A673 (cell line): ENCODE results near the gene RRH. TPM values are rescaled to one million over a fixed set of nuclear protein-coding genes. Genes with fewer than 3 reads are reported as not detected.

Experiments used
- BruUV-seq: library from RNA; stranded (reverse); fragments of 400-500 nt; replicated peaks from 2 replicates; lab custom pipeline; 2021; lab: Mats Ljungman, UMichigan
- CTCF ChIA-PET: fragments of 300-600 bp; sonication (Branson Sonifier 250); formaldehyde crosslinking; loops from one replicate; lab custom pipeline; 2022; ENCODE audit warnings: antibody characterized with exemption; lab: Charles Lee
- POLR2A ChIA-PET: fragments of 300-600 bp; sonication (Branson Sonifier 250); formaldehyde crosslinking; loops from one replicate; lab custom pipeline; 2022; ENCODE audit warnings: antibody characterized with exemption; ENCODE audit not compliant: low non-redundant PET; lab: Charles Lee
- DNase-seq: peaks from one replicate; pipeline ENCODE4 v3.0.0-alpha.2; 2015; ENCODE audit warnings: low spot score
- H3K27ac ChIP-seq: fragments of 200-600 bp; sonication (generic); 2 replicates; pipeline ENCODE4 v1.5.1; 2016; ENCODE audit warnings: mixed run types, low read depth, mild to moderate bottlenecking, mixed read lengths, antibody characterized with exemption, low read length; ENCODE audit not compliant: poor library complexity, severe bottlenecking
- H3K27me3 ChIP-seq: fragments of 200-600 bp; sonication (generic); replicated peaks from 2 replicates; pipeline ENCODE4 v1.6.1; 2017; ENCODE audit warnings: mixed run types, low read depth, mild to moderate bottlenecking, mixed read lengths, antibody characterized with exemption, low read length; ENCODE audit not compliant: insufficient read depth, poor library complexity
- H3K36me3 ChIP-seq: fragments of 200-600 bp; sonication (generic); 2 replicates; pipeline ENCODE4 v1.6.1; 2016; ENCODE audit warnings: mixed run types, mild to moderate bottlenecking, mixed read lengths, antibody characterized with exemption, low read length; ENCODE audit not compliant: insufficient read depth, poor library complexity, severe bottlenecking
- H3K4me1 ChIP-seq: fragments of 200-600 bp; sonication (generic); 2 replicates; pipeline ENCODE4 v1.6.1; 2017; ENCODE audit warnings: mixed run types, mild to moderate bottlenecking, mixed read lengths, antibody characterized with exemption, low read length; ENCODE audit not compliant: insufficient read depth, poor library complexity, severe bottlenecking
- H3K4me3 ChIP-seq: fragments of 200-600 bp; sonication (generic); 2 replicates; pipeline ENCODE4 v1.5.1; 2016; ENCODE audit warnings: low read depth, mixed run types, mild to moderate bottlenecking, mixed read lengths, low read length; ENCODE audit not compliant: poor library complexity, severe bottlenecking
- H3K9me3 ChIP-seq: fragments of 200-600 bp; sonication (generic); 2 replicates; pipeline ENCODE4 v1.6.1; 2016; ENCODE audit warnings: mixed run types, low read depth, mild to moderate bottlenecking, mixed read lengths, antibody characterized with exemption, low read length; ENCODE audit not compliant: poor library complexity, severe bottlenecking
- CTCF ChIP-seq: fragments of 300-800, 200-600 bp; sonication (generic); conservative IDR thresholded peaks from 2 replicates; pipeline ENCODE4 v1.5.1; 2017; ENCODE audit warnings: low read depth, mild to moderate bottlenecking, antibody characterized with exemption, low read length, moderate library complexity, mixed read lengths
- EZH2 ChIP-seq: fragments of 200-600 bp; sonication (generic); IDR thresholded peaks from 2 replicates; pipeline ENCODE4 v1.6.1; 2017; ENCODE audit warnings: borderline replicate concordance, low read depth, mild to moderate bottlenecking, mixed read lengths, antibody characterized with exemption, low read length; ENCODE audit not compliant: poor library complexity, severe bottlenecking
- intact Hi-C: fragments of 100-400 bp; cut with micrococcal nuclease; formaldehyde crosslinking; loops from one replicate; pipeline ENCODE4 v1.10.0; 2022; ENCODE audit not compliant: unreplicated experiment
- total RNA-seq: library from RNA; stranded (reverse); gene quantifications from 2 replicates; pipeline ENCODE4 v1.2.3, GENCODE V29; 2021

Gene RRH
- total RNA-seq, 1 experiment from 2014 or later: 0.47 TPM

- H3K4me1 ChIP-seq: no peaks in the 10 kb centered on the region
- H3K4me3 ChIP-seq: no peak overlapping the region
- CTCF ChIA-PET: no interaction called here
- H3K27me3 ChIP-seq: no peaks in the 10 kb centered on the region
- POLR2A ChIA-PET: no interaction called here
- no peak overlapping the region for H3K27ac ChIP-seq
- no peaks in the 10 kb centered on the region for H3K9me3 ChIP-seq
- H3K36me3 ChIP-seq: no peaks in the 10 kb centered on the region
- BruUV-seq: no TSS peak
- TF ChIP-seq EZH2 (no peak), CTCF (no peak)
- DNase-seq: no peak
- intact Hi-C loops: no loop called here
Observed at GRCh38 chr4:109810552-109811387, 17.0 kb upstream of the RRH start.

- Histone ChIP-seq H3K4me3 (no peak overlapping the region), H3K27ac (no peak overlapping the region), H3K27me3 (no peaks in the 10 kb centered on the region), H3K9me3 (no peaks in the 10 kb centered on the region), H3K4me1 (peaks cover under 1% of the 10 kb centered on the region), H3K36me3 (no peaks in the 10 kb centered on the region)
- no peak for DNase-seq
- no peak for TF ChIP-seq CTCF
- TF ChIP-seq EZH2: no peak
- POLR2A ChIA-PET: no interaction called here
- intact Hi-C loops: no loop called here
- CTCF ChIA-PET: no interaction called here
- BruUV-seq: no TSS peak
Observed at GRCh38 chr4:109811707-109812106, 16.1 kb upstream of the RRH start.

- Histone ChIP-seq H3K27ac (peak within 1 kb of the TSS; percentile 88), H3K4me1 (peaks cover 10% of the 10 kb centered on the region), H3K4me3 (peak within 1 kb of the TSS; percentile 65), H3K9me3 (no peaks in the 10 kb centered on the region), H3K36me3 (peaks cover 35% of the 10 kb centered on the region), H3K27me3 (no peaks in the 10 kb centered on the region)
- intact Hi-C loops: loop anchor here (5.0 kb wide), 2 partner anchors 113 to 162 kb away; partner anchors contain the start of gene CASP6
- POLR2A ChIA-PET: interaction anchor here (0.5 to 0.6 kb wide), 3 partner anchors 13 to 435 kb away, joined by 3 to 4 read pairs (median 3); no protein-coding TSS in a partner anchor
- CTCF ChIA-PET: interaction anchor here (1.0 kb wide), 1 partner anchor 11 kb away, joined by 5 read pairs; no protein-coding TSS in a partner anchor
- DNase-seq: peak; percentile 97
- TF ChIP-seq EZH2 (no peak), CTCF (no peak)
- BruUV-seq: TSS peak; percentile 64
Observed at GRCh38 chr4:109815151-109816081, 12.4 kb upstream of the RRH start, which contains the start of gene GAR1. GAR1 (plus strand) TSS chr4:109815762; CDS start chr4:109816165, 403 bp downstream.
